Skeletal muscle satellite cell (primary cell): ENCODE results near the gene HHIP. TPM values are rescaled to one million over a fixed set of nuclear protein-coding genes. Genes with fewer than 3 reads are reported as not detected.
"Not testable (repeated sequence)": the region's sequence is repeated elsewhere in the genome, so short reads cannot be mapped to it uniquely, and the experiment has no call there.

ENCODE experiments used
- H3K27me3 ChIP-seq: 2 replicates; pipeline ENCODE4 v1.7.0; 2013; ENCODE audit warnings: low read length; ENCODE audit not compliant: control insufficient read depth, insufficient read depth
- H3K36me3 ChIP-seq: 2 replicates; pipeline ENCODE4 v1.7.0; 2013; ENCODE audit warnings: mild to moderate bottlenecking, control low read depth, low read length; ENCODE audit not compliant: insufficient read depth
- H3K4me1 ChIP-seq: 2 replicates; pipeline ENCODE4 v1.7.0; 2013; ENCODE audit warnings: low read length; ENCODE audit not compliant: control insufficient read depth, insufficient read depth
- H3K4me2 ChIP-seq: 2 replicates; pipeline ENCODE4 v1.7.0; 2013; ENCODE audit warnings: mild to moderate bottlenecking, low read length
- H3K4me3 ChIP-seq: 2 replicates; pipeline ENCODE4 v1.7.0; 2013; ENCODE audit warnings: low read length
- H3K9ac ChIP-seq: 2 replicates; pipeline ENCODE4 v1.7.0; 2013; ENCODE audit warnings: mild to moderate bottlenecking, low read depth, low read length, moderate library complexity
- H3K9me3 ChIP-seq: replicated peaks from 2 replicates; pipeline ENCODE4 v1.7.0; 2013; ENCODE audit warnings: mild to moderate bottlenecking, control low read depth, low read length
- small RNA-seq: library from RNA; depleted of rRNA; stranded (forward); fragments of <200 nt; gene quantifications from one replicate; pipeline ENCODE3, GENCODE V24; 2012

Gene HHIP

DNA sequence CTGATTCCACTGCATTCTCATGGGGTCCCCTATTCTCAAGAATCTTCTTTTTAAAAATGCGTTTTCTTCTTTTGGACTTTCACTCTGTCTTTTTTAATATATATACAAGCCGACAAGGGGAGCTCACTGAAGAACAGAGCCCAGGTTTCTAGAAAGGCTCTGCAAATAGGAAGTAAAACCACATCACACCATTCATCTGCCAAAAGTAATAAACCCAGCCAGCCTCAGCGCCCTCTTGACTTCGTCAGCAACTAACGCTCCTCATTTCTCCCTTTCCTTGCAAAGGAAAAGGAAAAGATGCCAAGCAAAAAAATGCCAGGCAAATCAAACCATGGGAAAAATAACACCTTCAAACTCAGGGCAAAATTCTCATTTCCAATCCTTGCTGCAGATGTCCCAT lies 136.4 kb downstream of the HHIP start:
- H3K4me3 ChIP-seq, result no peak overlapping the region
- no peaks in the 10 kb centered on the region for H3K9me3 ChIP-seq
- H3K4me1 ChIP-seq, result peaks cover 16% of the 10 kb centered on the region
- no peak overlapping the region for H3K4me2 ChIP-seq
- no peaks in the 10 kb centered on the region for H3K36me3 ChIP-seq
- H3K9ac ChIP-seq, result no peak overlapping the region
- H3K27me3 ChIP-seq, result peaks cover 2% of the 10 kb centered on the region

DNA sequence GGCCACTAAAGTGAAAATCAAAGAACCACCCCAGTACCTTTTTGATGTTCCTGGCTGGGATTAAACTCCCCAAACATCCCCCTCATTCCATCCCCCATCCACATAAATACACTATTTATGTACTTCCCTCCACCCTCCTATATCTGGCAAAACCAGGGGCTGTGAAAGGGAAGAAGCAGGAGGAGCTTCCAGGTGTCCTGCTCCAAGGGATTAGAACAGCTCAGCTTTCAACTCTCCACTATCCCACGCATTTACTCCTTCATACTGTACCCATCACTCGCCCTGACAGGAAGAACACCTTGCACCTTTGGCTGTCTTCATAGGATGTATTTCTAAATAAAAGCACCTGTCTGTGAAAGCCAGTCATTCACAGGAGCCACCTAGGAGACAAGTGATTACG lies 140.0 kb downstream of the HHIP start:
- H3K9me3 ChIP-seq, result no peaks in the 10 kb centered on the region
- no peak overlapping the region for H3K9ac ChIP-seq
- H3K36me3 ChIP-seq, result no peaks in the 10 kb centered on the region
- peaks cover 16% of the 10 kb centered on the region for H3K4me1 ChIP-seq
- no peak overlapping the region for H3K4me3 ChIP-seq
- no peaks in the 10 kb centered on the region for H3K27me3 ChIP-seq
- no peak overlapping the region for H3K4me2 ChIP-seq

- Histone ChIP-seq H3K4me2 (no peak overlapping the region), H3K9ac (no peak overlapping the region), H3K4me1 (peaks cover 9% of the 10 kb centered on the region), H3K36me3 (no peaks in the 10 kb centered on the region), H3K4me3 (no peak overlapping the region), H3K9me3 (no peaks in the 10 kb centered on the region), H3K27me3 (no peaks in the 10 kb centered on the region)
Observed at GRCh38 chr4:144787365-144788258, 141.7 kb downstream of the HHIP start.

- Histone ChIP-seq H3K4me3 (no peak overlapping the region), H3K36me3 (no peaks in the 10 kb centered on the region), H3K9ac (no peak overlapping the region), H3K4me1 (peaks cover 9% of the 10 kb centered on the region), H3K27me3 (no peaks in the 10 kb centered on the region), H3K9me3 (no peaks in the 10 kb centered on the region), H3K4me2 (no peak overlapping the region)
Observed at GRCh38 chr4:144788469-144788868, 142.5 kb downstream of the HHIP start.

DNA sequence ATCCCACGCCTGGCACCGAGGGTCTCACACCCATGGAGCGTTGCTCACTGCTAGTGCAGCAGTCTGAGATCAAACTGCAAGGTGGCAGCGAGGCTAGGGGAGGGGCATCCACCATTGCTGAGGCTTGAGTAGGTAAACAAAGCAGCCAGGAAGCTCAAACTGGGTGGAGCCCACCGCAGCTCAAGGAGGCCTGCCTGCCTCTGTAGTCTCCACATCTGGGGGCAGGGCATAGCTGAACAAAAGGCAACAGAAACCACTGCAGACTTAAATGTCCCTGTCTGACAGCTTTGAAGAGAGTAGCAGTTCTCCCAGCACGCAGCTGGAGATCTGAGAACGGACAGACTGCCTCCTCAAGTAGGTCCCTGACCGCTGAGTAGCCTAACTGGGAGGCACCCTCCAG lies 146.0 kb downstream of the HHIP start:
- H3K9me3 ChIP-seq, H3K36me3 ChIP-seq, H3K4me1 ChIP-seq, H3K4me2 ChIP-seq, H3K9ac ChIP-seq, H3K4me3 ChIP-seq, H3K27me3 ChIP-seq: not testable (repeated sequence)

Small RNA genes lying within 50 kb of the gene (small RNA-seq; reads per million reads assigned to genes)
- gene RF02271, result not detected
